Stimulated activated naive B cell treated with anti-CD40 and anti-IgM and Interleukin-4, amounts not matched to agents 10 μg/mL and 1 μg/mL and 100 μg/mL, for 72 hours (primary cell): Measurements from ENCODE around the gene NDUFS8.
"Not testable (repeated sequence)": the region's sequence is repeated elsewhere in the genome, so short reads cannot be mapped to it uniquely, and the experiment has no call there.

Experiments
- ATAC-seq, 2 donors: fragments of 150-1000 bp; cut with Tn5 transposase; replicated peaks; 2 replicates each; pipeline ENCODE4 v1.10.0; 2021; ENCODE audit warnings: moderate library complexity in 1 of 2
- DNase-seq: peaks from one replicate; pipeline ENCODE4 v3.0.0; 2021
- H3K27ac Mint-ChIP-seq: one replicate; pipeline ENCODE4 v1.8.0; 2022; ENCODE audit warnings: mild to moderate bottlenecking, mixed read lengths
- H3K27me3 Mint-ChIP-seq, 2 donors: one replicate each; pipeline ENCODE4 v1.8.0; 2022; ENCODE audit warnings: mixed read lengths in 2 of 2
- H3K36me3 Mint-ChIP-seq, 2 donors: one replicate each; pipeline ENCODE4 v1.8.0; 2022; ENCODE audit warnings: mixed read lengths in 2 of 2, mild to moderate bottlenecking in 1 of 2
- H3K4me1 Mint-ChIP-seq, 2 donors: one replicate each; pipeline ENCODE4 v1.8.0; 2022; ENCODE audit warnings: mixed read lengths in 2 of 2, mild to moderate bottlenecking in 1 of 2
- H3K4me3 Mint-ChIP-seq, 2 donors: one replicate each; pipeline ENCODE4 v1.8.0; 2022; ENCODE audit warnings: mild to moderate bottlenecking in 2 of 2, mixed read lengths in 2 of 2, moderate library complexity in 1 of 2
- H3K9me3 Mint-ChIP-seq, 2 donors: one replicate each; pipeline ENCODE4 v1.8.0; 2022; ENCODE audit warnings: mixed read lengths in 2 of 2, mild to moderate bottlenecking in 1 of 2

NDUFS8 gene

DNA sequence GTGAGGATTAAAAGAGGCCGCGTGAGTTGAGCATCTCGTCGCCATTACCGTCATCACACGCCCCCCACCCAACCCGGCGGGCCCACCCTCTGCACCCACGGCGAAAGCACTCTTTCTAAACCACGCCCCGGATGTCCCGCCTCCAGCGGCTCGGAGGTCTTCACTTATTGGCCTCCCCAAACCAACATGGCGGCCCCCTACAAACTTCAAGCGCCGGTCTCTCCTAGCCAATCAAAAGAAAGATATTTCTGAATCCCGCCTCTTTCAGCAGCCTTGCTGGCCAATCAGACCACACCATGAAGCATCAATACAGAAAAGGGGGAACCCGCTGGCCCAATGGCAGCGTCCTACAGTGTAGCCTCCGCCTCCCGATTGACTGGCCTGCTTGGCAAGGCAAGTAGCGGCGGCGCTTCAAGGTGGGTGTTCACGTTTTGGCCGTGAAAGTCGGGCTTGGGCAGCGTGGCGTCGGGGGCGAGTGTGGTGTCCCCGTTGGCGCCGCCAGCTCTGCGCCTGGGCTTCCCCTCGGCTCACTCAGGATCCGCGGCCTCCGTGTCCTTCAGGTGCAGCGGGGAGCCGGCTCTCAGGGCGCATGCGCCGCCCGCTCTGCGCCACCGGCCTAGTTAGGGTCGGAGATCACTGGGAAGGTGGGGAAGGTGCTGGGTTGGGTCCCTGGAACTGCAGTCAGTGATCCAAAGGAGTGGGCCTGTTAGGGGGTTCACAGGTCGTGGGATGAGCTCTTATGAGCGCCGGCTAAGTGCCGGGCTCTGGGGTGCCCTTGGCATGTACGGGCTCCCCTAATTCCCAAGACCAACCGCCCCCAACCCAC is at the start of gene NDUFS8:
Gene NDUFS8, plus strand, starts transcription at position 364 of the 826 bp plus-strand sequence. CDS start 1,471 bp downstream, outside the sequence.
- H3K4me1 Mint-ChIP-seq, result peaks cover 17 to 37% of the 10 kb centered on the region in 2 donors
- DNase-seq (peak; percentile 96), ATAC-seq (peak; percentile 96 to 97)
- no peaks in the 10 kb centered on the region for H3K9me3 Mint-ChIP-seq
- H3K36me3 Mint-ChIP-seq, result peaks cover 14 to 19% of the 10 kb centered on the region in 2 donors
- H3K4me3 Mint-ChIP-seq, result peak within 1 kb of the TSS; percentile 88 to 95
- peak within 1 kb of the TSS; percentile 99 for H3K27ac Mint-ChIP-seq
- no peaks in the 10 kb centered on the region for H3K27me3 Mint-ChIP-seq

GRCh38 chr11:67981226-67981625 is 49.3 kb upstream of the NDUFS8 start:
- DNase-seq, ATAC-seq, H3K9me3 Mint-ChIP-seq, H3K36me3 Mint-ChIP-seq, H3K27ac Mint-ChIP-seq, H3K4me3 Mint-ChIP-seq, H3K4me1 Mint-ChIP-seq: not testable (repeated sequence)
- peaks cover 23 to 35% of the 10 kb centered on the region in 2 donors for H3K27me3 Mint-ChIP-seq

DNA sequence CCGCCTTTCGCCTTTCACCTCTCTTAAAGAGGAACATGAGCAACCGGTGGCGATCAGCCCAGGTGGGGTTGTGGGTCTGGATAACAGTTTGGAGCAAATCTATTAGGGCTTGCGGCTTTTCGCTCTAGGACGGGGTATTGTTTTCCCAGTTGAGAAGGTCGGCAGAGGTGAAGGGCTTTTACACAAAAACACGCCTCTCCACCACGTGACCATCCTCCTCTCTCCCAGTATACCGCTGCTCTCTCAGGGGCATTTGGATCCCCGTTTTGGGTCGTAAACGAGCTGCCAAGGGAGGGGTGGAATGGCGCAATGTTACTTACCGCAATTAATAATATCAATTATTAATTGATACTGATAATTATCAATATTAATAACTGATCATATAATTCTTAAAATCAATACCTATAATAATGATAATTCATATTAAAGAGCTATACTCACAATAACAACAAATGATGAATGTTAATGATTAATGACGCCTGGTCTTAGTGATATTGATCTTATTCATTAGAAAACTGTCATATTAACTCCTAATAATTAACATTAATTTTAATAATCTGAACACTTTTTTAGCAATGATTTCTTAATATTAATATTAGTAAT is 48.1 kb upstream of the NDUFS8 start:
- peaks cover 18 to 27% of the 10 kb centered on the region in 2 donors for H3K27me3 Mint-ChIP-seq
- not testable (repeated sequence) for H3K36me3 Mint-ChIP-seq, H3K4me3 Mint-ChIP-seq, DNase-seq, H3K4me1 Mint-ChIP-seq, H3K9me3 Mint-ChIP-seq, ATAC-seq, H3K27ac Mint-ChIP-seq

DNA sequence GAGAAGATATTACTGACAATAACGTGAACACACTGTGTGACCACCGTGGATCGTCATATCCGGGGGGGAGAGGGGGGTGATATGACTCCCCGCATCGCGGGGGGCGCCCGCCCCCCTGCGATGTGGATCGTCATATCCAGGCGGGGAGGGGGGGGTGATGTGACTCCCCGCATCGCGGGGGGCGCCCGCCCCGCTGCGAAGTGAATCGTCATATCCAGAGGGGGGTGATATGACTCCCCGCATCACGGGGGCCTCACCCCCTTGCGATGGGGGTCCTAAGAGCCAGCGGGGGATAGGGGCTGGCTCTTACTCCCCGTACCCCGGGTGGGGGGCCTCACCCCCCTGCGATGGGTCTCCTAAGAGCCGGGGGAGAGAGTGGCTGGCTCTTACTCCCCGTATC is 46.5 kb upstream of the NDUFS8 start:
- no peaks in the 10 kb centered on the region for H3K4me1 Mint-ChIP-seq
- no peak for ATAC-seq
- DNase-seq, result no peak
- H3K4me3 Mint-ChIP-seq, result no peak overlapping the region
- H3K9me3 Mint-ChIP-seq, result no peaks in the 10 kb centered on the region
- H3K27ac Mint-ChIP-seq, result no peak overlapping the region
- no peaks in the 10 kb centered on the region for H3K36me3 Mint-ChIP-seq
- peaks cover 11 to 17% of the 10 kb centered on the region in 2 donors for H3K27me3 Mint-ChIP-seq

GRCh38 chr11:67985302-67985701 is 45.2 kb upstream of the NDUFS8 start:
- not testable (repeated sequence) for H3K27ac Mint-ChIP-seq, H3K36me3 Mint-ChIP-seq, H3K4me1 Mint-ChIP-seq, H3K4me3 Mint-ChIP-seq, H3K9me3 Mint-ChIP-seq, ATAC-seq, DNase-seq
- peaks cover 7 to 10% of the 10 kb centered on the region in 2 donors for H3K27me3 Mint-ChIP-seq

- H3K9me3 Mint-ChIP-seq, H3K27me3 Mint-ChIP-seq, H3K27ac Mint-ChIP-seq, DNase-seq: not testable (repeated sequence)
- Mint-ChIP-seq H3K36me3 (peaks cover 21% of the 10 kb centered on the region in 2 donors), H3K4me3 (peak overlapping the region in 1 of 2 donors; percentile 16), H3K4me1 (peaks cover 15 to 36% of the 10 kb centered on the region in 2 donors)
- peak; percentile 45 to 67 for ATAC-seq
These were observed 39.7 kb upstream of the NDUFS8 start for GRCh38 chr11:67990546-67991346.

DNA sequence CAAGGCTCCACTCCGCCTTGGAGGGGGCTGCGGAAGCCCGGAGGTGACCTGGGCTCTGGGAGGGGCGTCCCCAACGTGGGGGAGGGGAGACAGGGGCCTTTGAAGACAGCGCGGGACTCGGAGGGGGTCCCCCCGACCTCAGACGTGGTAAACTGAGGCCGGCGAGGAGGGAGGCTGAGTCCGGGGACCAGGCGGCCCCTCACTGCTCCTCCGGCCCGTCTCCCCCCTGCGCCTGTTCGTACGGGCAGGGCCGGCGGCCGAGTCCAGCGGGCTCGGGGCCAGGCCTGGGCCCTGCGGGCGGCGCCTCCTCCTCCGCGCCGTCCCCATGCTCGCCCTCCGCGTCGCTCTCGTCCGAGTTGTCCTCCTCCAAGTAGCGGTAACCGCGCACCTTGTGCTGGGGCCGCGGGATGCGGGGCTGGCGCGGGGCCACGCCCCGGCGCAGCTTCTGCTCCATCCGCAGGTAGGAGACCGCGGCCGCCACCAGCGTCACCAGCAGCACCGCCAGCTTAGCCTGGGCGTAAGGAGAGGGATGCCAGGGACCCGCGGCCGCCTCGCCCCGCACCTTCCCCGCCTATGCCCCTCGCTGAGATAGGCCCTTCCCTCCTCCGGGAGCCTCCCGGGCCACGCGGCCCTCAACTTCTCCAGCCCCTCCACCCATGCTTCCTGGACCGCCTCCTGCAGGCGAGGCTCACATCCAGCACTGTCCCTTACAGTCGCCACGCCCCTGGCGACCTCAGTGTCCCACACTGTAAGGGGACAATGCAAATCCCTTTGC is 38.9 kb upstream of the NDUFS8 start:
- not testable (repeated sequence) for H3K27me3 Mint-ChIP-seq
- H3K4me3 Mint-ChIP-seq, result peak overlapping the region in 1 of 2 donors; percentile 52

GRCh38 chr11:67993821-67994220 is 36.7 kb upstream of the NDUFS8 start:
- H3K27me3 Mint-ChIP-seq, H3K4me3 Mint-ChIP-seq, H3K9me3 Mint-ChIP-seq: not testable (repeated sequence)
- DNase-seq (peak; percentile 52), ATAC-seq (peak in 1 of 2 donors; percentile 45)
- peaks cover 34 to 62% of the 10 kb centered on the region in 2 donors for H3K4me1 Mint-ChIP-seq
- peaks cover 44 to 47% of the 10 kb centered on the region in 2 donors for H3K36me3 Mint-ChIP-seq
- peak overlapping the region; percentile 75 for H3K27ac Mint-ChIP-seq

More for the DNA sequence above, 38.9 kb upstream of the NDUFS8 start:
- DNase-seq, ATAC-seq, H3K27ac Mint-ChIP-seq, H3K9me3 Mint-ChIP-seq: not testable (repeated sequence)
- Mint-ChIP-seq H3K4me1 (peaks cover 17 to 40% of the 10 kb centered on the region in 2 donors), H3K36me3 (peaks cover 24% of the 10 kb centered on the region in 2 donors)

- H3K9me3 Mint-ChIP-seq, H3K27me3 Mint-ChIP-seq, H3K4me3 Mint-ChIP-seq, ATAC-seq, DNase-seq: not testable (repeated sequence)
- peaks cover 35 to 68% of the 10 kb centered on the region in 2 donors for H3K4me1 Mint-ChIP-seq
- H3K27ac Mint-ChIP-seq, result peak overlapping the region; percentile 75
- peaks cover 45 to 48% of the 10 kb centered on the region in 2 donors for H3K36me3 Mint-ChIP-seq
These were observed 36.1 kb upstream of the NDUFS8 start for GRCh38 chr11:67994387-67994786.

DNA sequence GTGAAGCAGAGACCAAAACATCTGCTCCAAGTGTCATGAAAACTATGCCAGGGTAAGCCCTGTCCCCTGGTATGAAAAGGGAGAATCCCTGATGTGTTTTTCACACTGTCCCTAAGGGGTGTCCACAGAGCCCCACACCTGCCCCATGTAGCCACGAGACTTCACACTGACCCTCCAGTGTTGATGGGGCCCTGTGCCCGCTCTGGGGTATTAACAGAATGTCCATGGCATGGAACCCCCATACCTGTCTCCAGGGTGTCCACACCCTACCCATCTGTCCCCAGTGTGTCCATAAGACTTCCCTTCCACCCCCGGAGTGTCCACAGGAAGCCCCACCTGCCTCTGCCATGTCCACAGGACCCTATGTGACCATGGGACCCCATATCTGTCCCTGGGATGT is 35.4 kb upstream of the NDUFS8 start:
- not testable (repeated sequence) for H3K4me3 Mint-ChIP-seq, H3K27ac Mint-ChIP-seq, H3K27me3 Mint-ChIP-seq, H3K9me3 Mint-ChIP-seq, DNase-seq, ATAC-seq
- Mint-ChIP-seq H3K4me1 (peaks cover 40 to 71% of the 10 kb centered on the region in 2 donors), H3K36me3 (peaks cover 43% of the 10 kb centered on the region in 2 donors)

DNA sequence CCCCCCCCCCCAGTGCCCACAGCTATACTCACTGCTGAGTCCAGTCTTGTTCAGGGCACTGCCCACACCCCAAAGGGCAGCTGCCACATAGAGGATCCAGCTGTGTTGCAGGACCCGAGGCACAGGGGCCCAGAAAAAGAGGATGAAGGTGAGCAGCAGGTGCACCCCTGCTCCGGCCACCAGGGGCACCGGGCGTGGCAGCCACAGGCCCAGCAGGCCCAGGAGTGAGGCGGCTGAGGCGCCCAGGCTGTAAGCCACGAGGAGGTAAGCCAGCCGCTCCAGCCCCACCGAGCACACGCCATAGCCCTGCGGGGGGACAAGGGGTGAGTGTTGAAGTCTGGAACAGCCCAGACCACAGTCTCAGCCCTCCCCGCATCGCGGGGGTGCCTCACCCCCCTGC is 34.9 kb upstream of the NDUFS8 start:
- not testable (repeated sequence) for H3K9me3 Mint-ChIP-seq, DNase-seq, ATAC-seq, H3K27ac Mint-ChIP-seq, H3K4me3 Mint-ChIP-seq, H3K27me3 Mint-ChIP-seq
- peaks cover 40 to 74% of the 10 kb centered on the region in 2 donors for H3K4me1 Mint-ChIP-seq
- H3K36me3 Mint-ChIP-seq, result peaks cover 43% of the 10 kb centered on the region in 2 donors

DNA sequence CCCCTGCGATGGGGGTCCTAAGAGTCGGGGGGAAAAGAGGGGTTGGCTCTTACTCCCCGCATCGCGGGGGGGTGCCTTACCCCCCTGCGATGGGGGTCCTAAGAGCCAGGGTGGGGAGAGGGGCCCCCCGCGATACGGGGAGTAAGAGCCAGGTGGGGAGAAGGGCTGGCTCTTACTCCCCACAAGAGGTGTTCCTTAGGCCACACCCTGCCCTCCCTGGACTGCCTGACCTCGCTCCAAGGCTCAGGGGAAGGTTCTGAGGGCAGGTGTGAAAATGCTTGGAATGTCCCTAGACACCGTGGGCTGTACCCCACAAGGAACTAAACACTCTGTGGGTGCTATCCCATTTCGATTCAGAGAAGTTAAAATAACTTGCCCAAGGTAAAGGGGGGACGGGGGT is 34.4 kb upstream of the NDUFS8 start:
- Mint-ChIP-seq H3K9me3 (peaks cover 0 to 8% of the 10 kb centered on the region in 2 donors), H3K4me3 (no peak overlapping the region), H3K27me3 (no peaks in the 10 kb centered on the region), H3K36me3 (peaks cover 40 to 41% of the 10 kb centered on the region in 2 donors), H3K4me1 (peaks cover 40 to 72% of the 10 kb centered on the region in 2 donors), H3K27ac (no peak overlapping the region)
- no peak for DNase-seq
- no peak for ATAC-seq

GRCh38 chr11:67996622-67997474 is 33.6 kb upstream of the NDUFS8 start:
- Mint-ChIP-seq H3K27me3 (no peaks in the 10 kb centered on the region), H3K27ac (peak overlapping the region; percentile 74), H3K4me3 (peak overlapping the region in 1 of 2 donors; percentile 1), H3K4me1 (peaks cover 39 to 74% of the 10 kb centered on the region in 2 donors), H3K36me3 (peaks cover 38 to 39% of the 10 kb centered on the region in 2 donors), H3K9me3 (peaks cover 0 to 8% of the 10 kb centered on the region in 2 donors)
- no peak for DNase-seq
- ATAC-seq, result peak; percentile 64 to 78
